OCI-LY7 (cell line): ENCODE results near the gene NAALADL2. TPM values are rescaled to one million over a fixed set of nuclear protein-coding genes. Genes with fewer than 3 reads are reported as not detected.

Experiments used
- BruUV-seq: library from RNA; stranded (reverse); fragments of 400-500 nt; replicated peaks from 2 replicates; lab custom pipeline; 2021; lab: Mats Ljungman, UMichigan
- CTCF ChIA-PET: fragments of 300-600 bp; sonication (Branson Sonifier 250); formaldehyde crosslinking; loops from one replicate; lab custom pipeline; 2022; ENCODE audit warnings: antibody characterized with exemption; ENCODE audit not compliant: unreplicated experiment; lab: Charles Lee
- POLR2A ChIA-PET: fragments of 300-600 bp; sonication (Branson Sonifier 250); formaldehyde crosslinking; loops from one replicate; lab custom pipeline; 2022; ENCODE audit warnings: antibody characterized with exemption; lab: Charles Lee
- DNase-seq: peaks from one replicate; pipeline ENCODE4 v3.0.0-alpha.2; 2015; ENCODE audit warnings: low spot score
- H2AFZ ChIP-seq: fragments of 200-600 bp; sonication (generic), shearing (Covaris generic); 2 replicates; pipeline ENCODE4 v1.6.1; 2014; ENCODE audit warnings: mild to moderate bottlenecking, antibody characterized with exemption, low read length, moderate library complexity
- H3K27ac ChIP-seq: fragments of 200-600 bp; sonication (generic); 2 replicates; pipeline ENCODE4 v1.5.1; 2014; ENCODE audit warnings: mixed run types, low read depth, mild to moderate bottlenecking, moderate library complexity, low read length, inconsistent platforms; ENCODE audit not compliant: poor library complexity, severe bottlenecking
- H3K36me3 ChIP-seq: fragments of 200-600 bp; sonication (generic); 2 replicates; pipeline ENCODE4 v1.6.1; 2014; ENCODE audit warnings: mild to moderate bottlenecking, antibody characterized with exemption, low read length, moderate library complexity, mixed read lengths; ENCODE audit not compliant: insufficient read depth
- H3K4me1 ChIP-seq: fragments of 200-600 bp; sonication (generic); 2 replicates; pipeline ENCODE4 v1.5.1; 2014; ENCODE audit warnings: mild to moderate bottlenecking, low read length; ENCODE audit not compliant: insufficient read depth, poor library complexity, severe bottlenecking
- H3K4me2 ChIP-seq: fragments of 200-600 bp; sonication (generic); 2 replicates; pipeline ENCODE4 v1.6.1; 2014; ENCODE audit warnings: mild to moderate bottlenecking, low read length
- H3K4me3 ChIP-seq: fragments of 200-600 bp; sonication (generic); 2 replicates; pipeline ENCODE4 v1.5.1; 2014; ENCODE audit warnings: mild to moderate bottlenecking, low read depth, low read length; ENCODE audit not compliant: poor library complexity, severe bottlenecking
- H3K79me2 ChIP-seq: fragments of 200-600 bp; sonication (generic); 2 replicates; pipeline ENCODE4 v1.6.1; 2016; ENCODE audit warnings: low read depth, mild to moderate bottlenecking, low read length, moderate library complexity, mixed read lengths; ENCODE audit not compliant: insufficient read depth
- H3K9me2 ChIP-seq: fragments of 200-600 bp; sonication (generic); 2 replicates; pipeline ENCODE4 v1.6.1; 2016; ENCODE audit warnings: mild to moderate bottlenecking, low read length, mixed read lengths; ENCODE audit not compliant: insufficient read depth
- H3K9me3 ChIP-seq: fragments of 200-600 bp; sonication (generic); 2 replicates; pipeline ENCODE4 v1.6.1; 2014; ENCODE audit warnings: mild to moderate bottlenecking, mixed run types, low read length, mixed read lengths
- H4K20me1 ChIP-seq: fragments of 200-600 bp; sonication (generic); 2 replicates; pipeline ENCODE4 v1.6.1; 2014; ENCODE audit warnings: mild to moderate bottlenecking, antibody characterized with exemption, low read length, moderate library complexity, mixed read lengths; ENCODE audit not compliant: insufficient read depth
- EZH2phosphoT487 ChIP-seq: fragments of 200-600 bp; sonication (generic); IDR thresholded peaks from 2 replicates; pipeline ENCODE4 v1.6.1; 2018; ENCODE audit warnings: low read depth, borderline replicate concordance, mild to moderate bottlenecking, mixed run types, antibody characterized with exemption, low read length, moderate library complexity, mixed read lengths
- intact Hi-C: fragments of 100-400 bp; cut with micrococcal nuclease; formaldehyde crosslinking; loops from one replicate; pipeline ENCODE4 v1.10.0; 2022; ENCODE audit not compliant: unreplicated experiment
- total RNA-seq, 2 experiments: library from RNA; depleted of rRNA in 1 of 2; stranded (reverse); fragments of >200 nt in 1 of 2; shearing (Covaris generic) in 1 of 2; gene quantifications; 2 replicates each; pipeline ENCODE4 v1.2.3, GENCODE V29; 2014 to 2022
- TF ChIP-seq, protein P1 (sequence below): fragments of 200-600 bp; sonication (generic); conservative IDR thresholded peaks from 2 replicates; pipeline ENCODE4 v1.5.1; 2014; ENCODE audit warnings: mild to moderate bottlenecking, antibody characterized with exemption, low read length, moderate library complexity, mixed read lengths

The NAALADL2 gene
- total RNA-seq, 2 experiments from 2014 or later = 0.25 to 0.70 TPM

DNA sequence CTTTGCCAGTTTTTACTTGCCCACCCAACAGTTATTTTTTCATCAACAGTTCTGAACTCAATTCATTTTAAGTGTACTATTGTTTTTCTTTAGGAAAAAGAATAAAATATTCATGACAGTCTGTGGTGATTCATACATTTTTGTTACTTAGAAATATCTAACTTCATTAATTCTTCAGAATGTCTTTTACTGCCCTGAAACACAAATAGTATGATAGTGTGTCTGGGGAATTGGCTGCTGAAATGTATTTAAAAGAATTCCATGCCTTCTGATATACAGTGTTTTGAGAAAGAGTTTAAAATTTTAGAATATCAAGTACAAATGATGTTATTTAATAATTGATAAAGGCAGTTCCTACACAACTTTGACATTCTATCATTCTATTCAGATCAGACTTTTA, 854.1 kb downstream of the NAALADL2 start:
- ChIA-PET POLR2A (no interaction called here), CTCF (no interaction called here)
- Histone ChIP-seq H3K36me3 (no peaks in the 10 kb centered on the region), H2AFZ (no peak overlapping the region), H4K20me1 (no peaks in the 10 kb centered on the region), H3K4me1 (no peaks in the 10 kb centered on the region), H3K4me3 (no peak overlapping the region), H3K4me2 (no peak overlapping the region), H3K9me2 (no peaks in the 10 kb centered on the region), H3K9me3 (no peaks in the 10 kb centered on the region), H3K27ac (no peak overlapping the region), H3K79me2 (no peaks in the 10 kb centered on the region)
- intact Hi-C loops = no loop called here
- TF ChIP-seq EZH2phosphoT487 = no peak
- TF ChIP-seq, protein P1, sequence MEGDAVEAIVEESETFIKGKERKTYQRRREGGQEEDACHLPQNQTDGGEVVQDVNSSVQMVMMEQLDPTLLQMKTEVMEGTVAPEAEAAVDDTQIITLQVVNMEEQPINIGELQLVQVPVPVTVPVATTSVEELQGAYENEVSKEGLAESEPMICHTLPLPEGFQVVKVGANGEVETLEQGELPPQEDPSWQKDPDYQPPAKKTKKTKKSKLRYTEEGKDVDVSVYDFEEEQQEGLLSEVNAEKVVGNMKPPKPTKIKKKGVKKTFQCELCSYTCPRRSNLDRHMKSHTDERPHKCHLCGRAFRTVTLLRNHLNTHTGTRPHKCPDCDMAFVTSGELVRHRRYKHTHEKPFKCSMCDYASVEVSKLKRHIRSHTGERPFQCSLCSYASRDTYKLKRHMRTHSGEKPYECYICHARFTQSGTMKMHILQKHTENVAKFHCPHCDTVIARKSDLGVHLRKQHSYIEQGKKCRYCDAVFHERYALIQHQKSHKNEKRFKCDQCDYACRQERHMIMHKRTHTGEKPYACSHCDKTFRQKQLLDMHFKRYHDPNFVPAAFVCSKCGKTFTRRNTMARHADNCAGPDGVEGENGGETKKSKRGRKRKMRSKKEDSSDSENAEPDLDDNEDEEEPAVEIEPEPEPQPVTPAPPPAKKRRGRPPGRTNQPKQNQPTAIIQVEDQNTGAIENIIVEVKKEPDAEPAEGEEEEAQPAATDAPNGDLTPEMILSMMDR = no peak
- BruUV-seq = no TSS peak
- no peak for DNase-seq

DNA sequence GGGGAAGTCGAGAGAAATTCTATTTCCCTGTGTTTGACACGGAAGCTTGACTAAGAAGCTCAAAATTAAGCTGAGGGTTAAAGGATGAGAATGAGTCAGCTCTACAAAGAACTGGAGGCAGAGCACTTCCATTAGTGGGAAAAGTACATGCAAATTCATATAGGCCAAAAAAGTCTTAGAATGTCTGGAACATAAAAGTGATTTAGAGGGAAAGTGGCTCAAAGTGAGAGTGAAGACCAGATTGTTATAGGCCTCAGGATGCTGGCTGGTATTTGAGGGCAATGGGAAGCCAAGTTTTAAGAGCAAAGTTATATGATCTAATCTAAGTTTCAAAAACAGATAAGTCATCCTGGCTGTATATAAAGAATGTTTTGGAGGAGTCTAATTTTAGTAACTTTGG, 857.3 kb downstream of the NAALADL2 start:
- intact Hi-C loops = no loop called here
- CTCF ChIA-PET = no interaction called here
- H3K4me1 ChIP-seq = no peaks in the 10 kb centered on the region
- H3K9me3 ChIP-seq = no peaks in the 10 kb centered on the region
- no peak overlapping the region for H3K4me2 ChIP-seq
- no peak overlapping the region for H3K27ac ChIP-seq
- POLR2A ChIA-PET = no interaction called here
- H3K79me2 ChIP-seq = no peaks in the 10 kb centered on the region
- no peak overlapping the region for H3K4me3 ChIP-seq
- DNase-seq = no peak
- no peak for TF ChIP-seq EZH2phosphoT487
- TF ChIP-seq, protein P1 = no peak
- H3K36me3 ChIP-seq = no peaks in the 10 kb centered on the region
- no peaks in the 10 kb centered on the region for H4K20me1 ChIP-seq
- no TSS peak for BruUV-seq
- no peak overlapping the region for H2AFZ ChIP-seq
- no peaks in the 10 kb centered on the region for H3K9me2 ChIP-seq

DNA sequence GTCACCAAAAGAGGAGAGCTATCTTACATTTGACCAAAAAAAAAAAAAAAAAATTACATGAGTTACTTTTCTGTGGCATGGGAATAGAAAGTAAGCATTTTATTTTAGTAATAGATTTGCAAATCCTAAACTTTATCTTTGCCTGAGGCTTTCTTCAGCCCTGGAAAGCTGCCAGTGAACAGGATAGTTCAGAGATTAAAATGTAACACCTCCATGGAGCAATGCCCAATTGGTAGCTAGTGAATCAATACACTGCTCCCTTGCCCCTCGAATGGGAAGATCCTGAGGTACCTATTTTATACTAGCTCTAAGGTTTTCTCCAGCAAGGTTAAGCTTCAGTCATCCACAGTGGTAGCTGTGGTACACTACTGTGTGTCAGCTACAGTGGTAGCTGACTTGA, 867.1 kb downstream of the NAALADL2 start:
- Histone ChIP-seq H4K20me1 (no peaks in the 10 kb centered on the region), H3K4me1 (no peaks in the 10 kb centered on the region), H3K27ac (no peak overlapping the region), H3K9me3 (no peaks in the 10 kb centered on the region), H3K9me2 (no peaks in the 10 kb centered on the region), H3K4me2 (no peak overlapping the region), H3K4me3 (no peak overlapping the region), H2AFZ (no peak overlapping the region), H3K79me2 (no peaks in the 10 kb centered on the region), H3K36me3 (no peaks in the 10 kb centered on the region)
- intact Hi-C loops = no loop called here
- no TSS peak for BruUV-seq
- TF ChIP-seq EZH2phosphoT487 = no peak
- TF ChIP-seq, protein P1 = no peak
- ChIA-PET POLR2A (interaction anchor here (0.6 to 0.7 kb wide), 2 partner anchors 18 to 157 kb away, joined by 3 read pairs; no protein-coding TSS in a partner anchor), CTCF (no interaction called here)
- no peak for DNase-seq
